Metanephros (tissue), 1 donor: ENCODE data around the gene BOD1. TPM values are rescaled to one million over a fixed set of nuclear protein-coding genes. Genes with fewer than 3 reads are reported as not detected.

Experiments used
- total RNA-seq: library from RNA; depleted of rRNA; stranded (reverse); fragments of >200 nt; gene quantifications from one replicate; pipeline ENCODE4 v1.2.3, GENCODE V29; 2014

Gene BOD1
- total RNA-seq, result 57.7 TPM

GRCh38 chr5:173616577-173617118, at the start of gene BOD1:
BOD1 (minus strand) TSS chr5:173616650; CDS start chr5:173616436, 214 bp downstream.

